Nephron progenitor cell (in vitro differentiated cells): ENCODE results near the gene TMEM254.

ENCODE experiments used
- DNase-seq: peaks from one replicate; pipeline ENCODE4 v3.0.0; 2021
- H3K27ac Mint-ChIP-seq: 2 replicates; pipeline ENCODE4 v1.8.0; 2021; ENCODE audit warnings: mild to moderate bottlenecking, moderate library complexity, mixed read lengths
- H3K27me3 Mint-ChIP-seq: 2 replicates; pipeline ENCODE4 v1.8.0; 2021; ENCODE audit warnings: mild to moderate bottlenecking, low read depth, mixed read lengths; ENCODE audit not compliant: poor library complexity
- H3K36me3 Mint-ChIP-seq: 2 replicates; pipeline ENCODE4 v1.8.0; 2021; ENCODE audit warnings: low read depth, mixed read lengths
- H3K4me1 Mint-ChIP-seq: 2 replicates; pipeline ENCODE4 v1.8.0; 2021; ENCODE audit warnings: mixed read lengths
- H3K4me3 Mint-ChIP-seq: 2 replicates; pipeline ENCODE4 v1.8.0; 2021; ENCODE audit warnings: mild to moderate bottlenecking, moderate library complexity, mixed read lengths
- H3K9me3 Mint-ChIP-seq: 2 replicates; pipeline ENCODE4 v1.8.0; 2021; ENCODE audit warnings: mild to moderate bottlenecking, moderate library complexity, mixed read lengths
- TF ChIP-seq, protein P1 (sequence below): fragments of 200-600 bp; sonication (generic); IDR thresholded peaks from 2 replicates; pipeline ENCODE4 v1.5.0; 2021; ENCODE audit warnings: antibody characterized with exemption

The TMEM254 gene

DNA sequence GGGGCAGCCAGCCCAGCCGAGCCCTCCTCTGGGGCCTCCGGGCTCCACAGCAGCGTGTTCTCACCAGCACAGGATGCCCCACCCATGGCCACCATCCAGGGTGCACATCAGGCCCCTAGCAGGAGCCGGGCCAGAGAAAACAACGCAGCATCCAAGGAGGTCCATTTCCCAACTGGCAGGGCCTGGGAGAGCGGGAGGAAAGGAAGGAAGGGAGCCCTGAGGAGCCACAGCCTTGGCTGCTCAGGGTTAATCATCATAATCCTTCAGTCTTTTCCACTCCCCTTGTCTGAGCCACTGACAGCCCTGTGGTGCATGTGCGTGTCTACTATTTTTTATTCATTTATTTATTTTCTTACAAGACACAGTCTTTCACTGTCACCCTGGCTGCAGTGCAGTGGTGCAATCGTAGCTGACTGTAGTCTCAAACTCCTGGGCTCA, 57.7 kb downstream of the TMEM254 start:
- DNase-seq = no peak
- Mint-ChIP-seq H3K4me3 (no peak overlapping the region), H3K9me3 (no peaks in the 10 kb centered on the region), H3K27me3 (peaks cover 50% of the 10 kb centered on the region), H3K27ac (no peak overlapping the region), H3K36me3 (no peaks in the 10 kb centered on the region), H3K4me1 (peaks cover 6% of the 10 kb centered on the region)
- TF ChIP-seq, protein P1, sequence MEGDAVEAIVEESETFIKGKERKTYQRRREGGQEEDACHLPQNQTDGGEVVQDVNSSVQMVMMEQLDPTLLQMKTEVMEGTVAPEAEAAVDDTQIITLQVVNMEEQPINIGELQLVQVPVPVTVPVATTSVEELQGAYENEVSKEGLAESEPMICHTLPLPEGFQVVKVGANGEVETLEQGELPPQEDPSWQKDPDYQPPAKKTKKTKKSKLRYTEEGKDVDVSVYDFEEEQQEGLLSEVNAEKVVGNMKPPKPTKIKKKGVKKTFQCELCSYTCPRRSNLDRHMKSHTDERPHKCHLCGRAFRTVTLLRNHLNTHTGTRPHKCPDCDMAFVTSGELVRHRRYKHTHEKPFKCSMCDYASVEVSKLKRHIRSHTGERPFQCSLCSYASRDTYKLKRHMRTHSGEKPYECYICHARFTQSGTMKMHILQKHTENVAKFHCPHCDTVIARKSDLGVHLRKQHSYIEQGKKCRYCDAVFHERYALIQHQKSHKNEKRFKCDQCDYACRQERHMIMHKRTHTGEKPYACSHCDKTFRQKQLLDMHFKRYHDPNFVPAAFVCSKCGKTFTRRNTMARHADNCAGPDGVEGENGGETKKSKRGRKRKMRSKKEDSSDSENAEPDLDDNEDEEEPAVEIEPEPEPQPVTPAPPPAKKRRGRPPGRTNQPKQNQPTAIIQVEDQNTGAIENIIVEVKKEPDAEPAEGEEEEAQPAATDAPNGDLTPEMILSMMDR = no peak

DNA sequence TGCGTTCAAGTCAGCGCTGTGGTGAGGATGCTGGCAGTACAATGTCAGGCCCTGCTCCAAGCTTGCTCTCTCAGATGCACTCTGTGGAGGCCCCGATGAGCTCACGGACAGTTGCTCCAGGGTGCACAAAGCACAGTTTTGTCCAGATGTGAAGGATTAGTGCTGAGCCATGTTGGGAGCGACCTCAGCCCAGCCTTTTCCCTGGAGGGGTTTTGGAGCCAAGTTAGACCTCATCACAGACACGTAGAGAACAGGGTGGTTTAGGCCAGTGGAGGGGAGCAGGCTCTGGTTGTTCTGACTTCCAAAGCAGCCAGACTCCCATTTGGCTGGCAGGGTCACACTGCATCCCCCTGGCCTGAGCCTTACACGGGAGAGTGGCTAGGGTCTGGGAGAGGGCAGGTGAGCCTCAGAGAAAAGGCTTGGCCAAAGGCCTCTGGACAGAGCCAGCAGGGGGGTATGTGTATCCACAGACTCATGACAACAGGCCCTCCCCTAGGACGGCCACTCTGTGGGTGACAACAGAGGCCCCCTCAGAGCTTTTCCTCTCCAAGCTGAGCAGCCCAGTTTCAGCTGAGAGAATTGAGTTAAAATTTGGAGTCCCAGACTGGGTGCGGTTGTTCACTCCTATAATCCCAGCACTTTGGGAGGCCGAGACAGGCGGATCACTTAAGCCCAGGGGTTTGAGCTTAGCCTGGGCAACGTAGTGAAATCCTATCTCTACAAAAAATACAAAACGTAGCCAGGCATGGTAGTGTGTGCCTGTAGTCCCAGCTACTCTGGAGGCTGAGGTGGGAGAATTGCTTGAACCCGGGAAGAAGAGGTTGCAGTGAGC, 58.8 kb downstream of the TMEM254 start:
- Mint-ChIP-seq H3K36me3 (no peaks in the 10 kb centered on the region), H3K9me3 (no peaks in the 10 kb centered on the region), H3K27ac (no peak overlapping the region), H3K4me3 (no peak overlapping the region), H3K4me1 (peaks cover 6% of the 10 kb centered on the region), H3K27me3 (peaks cover 42% of the 10 kb centered on the region)
- DNase-seq = no peak
- TF ChIP-seq, protein P1 = no peak

DNA sequence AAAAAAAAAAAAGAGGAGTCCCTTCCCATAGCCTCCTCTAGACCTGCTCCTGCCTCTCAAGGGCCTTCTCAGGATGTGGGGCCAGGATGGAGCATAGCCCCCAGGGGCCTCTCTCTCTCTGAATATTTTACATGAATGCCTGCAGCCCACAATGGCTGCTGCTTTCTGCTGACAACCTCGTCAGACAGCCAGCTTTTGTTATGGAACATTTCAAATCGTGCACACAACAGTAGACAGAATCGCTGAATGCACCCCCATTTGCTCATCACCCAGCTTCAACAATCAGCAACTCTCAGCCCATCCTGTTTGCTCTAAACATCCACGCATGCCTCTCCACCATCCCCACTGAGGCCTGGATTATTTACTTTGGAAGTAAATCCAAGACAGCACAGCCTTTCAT, 59.5 kb downstream of the TMEM254 start:
- no peaks in the 10 kb centered on the region for H3K9me3 Mint-ChIP-seq
- H3K36me3 Mint-ChIP-seq = no peaks in the 10 kb centered on the region
- TF ChIP-seq, protein P1 = no peak
- H3K27me3 Mint-ChIP-seq = peaks cover 35% of the 10 kb centered on the region
- H3K4me3 Mint-ChIP-seq = no peak overlapping the region
- peaks cover 2% of the 10 kb centered on the region for H3K4me1 Mint-ChIP-seq
- no peak overlapping the region for H3K27ac Mint-ChIP-seq
- DNase-seq = no peak

DNA sequence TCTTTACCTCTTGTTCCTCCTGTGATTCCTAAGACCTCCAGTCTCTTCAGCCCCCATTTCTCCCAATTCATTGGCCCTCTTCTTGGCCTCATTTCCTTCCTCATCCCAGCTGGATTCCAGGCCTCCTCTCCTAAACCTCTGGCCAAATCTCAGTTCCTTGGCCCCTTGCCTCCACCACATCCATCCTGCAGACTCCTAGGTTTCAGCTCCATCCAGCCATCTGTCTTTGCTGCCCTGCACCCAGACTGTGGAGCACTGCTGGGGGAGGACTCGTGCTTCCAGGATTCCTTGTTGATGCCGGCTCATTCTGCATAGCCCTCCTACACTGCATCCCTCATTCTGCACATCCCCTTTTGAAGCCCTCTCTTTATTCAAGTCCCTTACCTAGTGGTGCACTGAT, 60.8 kb downstream of the TMEM254 start:
- no peak for DNase-seq
- H3K27ac Mint-ChIP-seq = peak overlapping the region; percentile 84
- H3K9me3 Mint-ChIP-seq = no peaks in the 10 kb centered on the region

DNA sequence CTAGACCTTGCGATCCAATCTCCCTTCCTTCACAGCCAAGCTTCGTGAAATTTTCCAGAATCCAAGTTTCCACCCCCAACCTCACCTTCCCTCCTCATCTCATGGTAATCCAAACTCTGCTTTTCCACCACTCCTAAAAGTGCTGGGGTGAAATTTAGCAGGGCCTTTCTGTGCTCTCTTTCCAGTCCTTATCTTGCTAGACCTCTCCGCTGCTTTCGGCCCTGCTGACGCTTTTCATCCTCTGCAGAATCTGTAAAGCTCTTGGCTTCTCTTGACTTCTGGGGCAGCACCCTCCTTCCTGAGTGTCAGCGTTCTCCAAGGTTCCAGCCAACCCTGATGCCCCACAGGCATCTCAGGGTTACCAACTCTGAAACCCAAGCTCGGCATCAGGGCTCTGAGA, 61.8 kb downstream of the TMEM254 start:
- no peaks in the 10 kb centered on the region for H3K36me3 Mint-ChIP-seq
- no peaks in the 10 kb centered on the region for H3K9me3 Mint-ChIP-seq
- H3K4me1 Mint-ChIP-seq = no peaks in the 10 kb centered on the region
- DNase-seq = no peak
- no peak overlapping the region for H3K4me3 Mint-ChIP-seq
- H3K27me3 Mint-ChIP-seq = peaks cover 26% of the 10 kb centered on the region
- H3K27ac Mint-ChIP-seq = no peak overlapping the region
- TF ChIP-seq, protein P1 = no peak

More for the DNA sequence above, 60.8 kb downstream of the TMEM254 start:
- H3K36me3 Mint-ChIP-seq = no peaks in the 10 kb centered on the region
- H3K4me1 Mint-ChIP-seq = no peaks in the 10 kb centered on the region
- H3K27me3 Mint-ChIP-seq = peaks cover 28% of the 10 kb centered on the region
- no peak overlapping the region for H3K4me3 Mint-ChIP-seq
- TF ChIP-seq, protein P1 = no peak
